Colon (tissue), 2 donors: ENCODE measurements around the gene NEK10.
A peak's percentile ranks its signal among the peaks of the same experiment; 100 is the strongest.
"Not testable (repeated sequence)": the region's sequence is repeated elsewhere in the genome, so short reads cannot be mapped to it uniquely, and the experiment has no call there.

Source experiments
- FAIRE-seq: peaks from 2 replicates; lab custom pipeline; 2012; peaks lifted over from hg19 to GRCh38; lab: Jason Lieb, UNC
- donor health status: control.
- donor health status: control.

The NEK10 gene

GRCh38 chr3:27349832-27350231 is 19.4 kb downstream of the NEK10 start:
- no peak for FAIRE-seq

DNA sequence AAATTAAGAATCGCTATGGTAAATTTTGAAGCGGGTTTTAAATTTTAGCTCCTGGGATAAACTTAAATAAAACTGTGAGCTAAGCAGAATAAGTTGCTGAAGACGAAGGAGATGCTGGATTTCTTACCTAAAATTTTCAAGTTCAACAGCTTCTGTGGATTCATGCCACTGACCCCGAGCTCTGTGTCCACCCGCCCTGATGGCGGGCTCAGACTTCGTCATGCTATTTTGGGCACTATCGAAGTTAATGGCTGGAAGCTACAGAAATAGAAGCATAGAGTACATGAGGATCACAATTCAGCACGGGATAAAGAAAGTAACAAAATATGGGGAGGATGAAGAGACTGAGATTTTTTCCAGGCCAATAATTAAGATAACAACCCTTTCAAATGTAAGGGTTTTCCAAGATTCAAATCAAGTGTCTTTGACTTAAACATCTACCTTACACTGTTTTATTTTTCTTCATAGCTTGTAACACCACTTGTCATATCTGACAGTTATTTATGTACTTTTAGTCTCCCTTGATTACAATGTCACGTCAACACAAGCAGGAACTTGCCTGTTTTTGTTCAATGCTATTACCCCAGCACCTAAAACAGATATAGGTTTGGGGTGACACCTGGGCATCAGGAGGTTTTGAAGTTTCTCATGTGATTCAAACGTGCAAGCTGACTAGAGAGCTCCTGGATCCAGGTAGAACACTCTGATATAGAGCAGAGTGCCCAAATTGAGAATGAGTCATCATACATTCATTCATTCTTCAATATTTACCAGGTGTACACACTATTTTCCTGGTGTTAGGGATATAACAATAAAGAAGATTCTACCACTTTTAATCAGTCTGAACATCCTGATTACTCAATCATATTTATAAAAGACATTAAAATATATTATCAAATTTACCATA is 23.0 kb downstream of the NEK10 start:
- FAIRE-seq: no peak

GRCh38 chr3:27345493-27345892 is 23.7 kb downstream of the NEK10 start:
- no peak for FAIRE-seq

DNA sequence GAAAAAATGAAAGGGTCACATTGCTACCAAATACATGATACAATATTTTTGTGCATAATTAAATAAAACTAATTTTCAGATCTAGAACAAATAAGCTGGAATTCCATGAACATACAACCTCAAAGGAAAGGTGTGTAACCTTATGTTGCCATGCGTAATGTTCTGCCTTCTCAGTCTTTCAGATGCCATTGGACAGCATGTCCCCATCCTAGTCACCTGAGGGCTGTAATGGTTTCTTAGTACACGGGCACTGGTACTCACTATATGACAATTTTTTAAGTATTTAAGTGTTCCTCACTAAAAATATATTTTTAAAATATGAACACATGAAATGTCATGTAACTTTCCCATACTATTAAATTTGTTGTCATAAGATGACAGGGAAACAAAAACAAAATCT is 24.1 kb downstream of the NEK10 start:
- FAIRE-seq: peak; percentile 31

- no peak for FAIRE-seq
Measured at GRCh38 chr3:27344192-27344591, 25.0 kb downstream of the NEK10 start.

GRCh38 chr3:27342267-27342666 is 26.9 kb downstream of the NEK10 start:
- no peak for FAIRE-seq

- FAIRE-seq: no peak
Measured at GRCh38 chr3:27340534-27340933, 28.6 kb downstream of the NEK10 start.

DNA sequence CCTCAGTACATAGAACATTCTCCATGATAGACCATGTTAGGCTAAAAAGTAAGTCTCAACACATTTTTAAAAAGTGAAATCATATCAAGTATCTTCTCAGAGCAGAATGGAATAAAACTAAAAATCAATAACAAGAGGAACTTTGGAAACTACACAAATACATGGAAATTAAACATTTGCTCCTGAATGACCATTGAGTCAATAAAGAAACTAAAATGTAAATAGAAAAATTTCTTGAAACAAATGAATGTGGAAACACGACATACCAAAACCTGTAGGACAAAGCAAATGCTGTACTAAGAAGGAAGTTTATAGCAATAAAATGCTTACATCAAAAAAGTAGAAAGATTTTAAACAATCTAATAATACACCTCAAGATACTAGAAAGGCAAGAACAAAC is 33.6 kb downstream of the NEK10 start:
- FAIRE-seq: no peak

DNA sequence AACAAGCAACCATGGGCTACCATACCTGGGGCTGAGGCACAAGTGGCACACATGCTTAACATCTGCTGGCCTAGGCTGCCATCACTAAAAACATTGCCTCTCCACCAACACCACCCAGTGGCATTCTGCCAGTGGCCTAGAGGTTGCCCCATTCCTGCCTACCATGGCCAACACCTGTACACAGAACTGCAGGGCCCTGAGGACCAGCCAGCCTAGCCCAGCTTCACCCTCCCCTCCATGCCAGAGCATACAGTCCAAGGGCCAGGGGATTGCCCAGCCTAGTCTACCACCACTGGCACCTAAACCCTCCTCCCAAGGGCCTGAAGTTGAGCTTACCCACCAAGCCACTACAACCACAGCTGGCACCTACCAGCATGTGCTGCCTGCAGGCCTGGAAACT is 35.3 kb downstream of the NEK10 start:
- no peak for FAIRE-seq

GRCh38 chr3:27328982-27329762 is 40.0 kb downstream of the NEK10 start:
- not testable (repeated sequence) for FAIRE-seq

DNA sequence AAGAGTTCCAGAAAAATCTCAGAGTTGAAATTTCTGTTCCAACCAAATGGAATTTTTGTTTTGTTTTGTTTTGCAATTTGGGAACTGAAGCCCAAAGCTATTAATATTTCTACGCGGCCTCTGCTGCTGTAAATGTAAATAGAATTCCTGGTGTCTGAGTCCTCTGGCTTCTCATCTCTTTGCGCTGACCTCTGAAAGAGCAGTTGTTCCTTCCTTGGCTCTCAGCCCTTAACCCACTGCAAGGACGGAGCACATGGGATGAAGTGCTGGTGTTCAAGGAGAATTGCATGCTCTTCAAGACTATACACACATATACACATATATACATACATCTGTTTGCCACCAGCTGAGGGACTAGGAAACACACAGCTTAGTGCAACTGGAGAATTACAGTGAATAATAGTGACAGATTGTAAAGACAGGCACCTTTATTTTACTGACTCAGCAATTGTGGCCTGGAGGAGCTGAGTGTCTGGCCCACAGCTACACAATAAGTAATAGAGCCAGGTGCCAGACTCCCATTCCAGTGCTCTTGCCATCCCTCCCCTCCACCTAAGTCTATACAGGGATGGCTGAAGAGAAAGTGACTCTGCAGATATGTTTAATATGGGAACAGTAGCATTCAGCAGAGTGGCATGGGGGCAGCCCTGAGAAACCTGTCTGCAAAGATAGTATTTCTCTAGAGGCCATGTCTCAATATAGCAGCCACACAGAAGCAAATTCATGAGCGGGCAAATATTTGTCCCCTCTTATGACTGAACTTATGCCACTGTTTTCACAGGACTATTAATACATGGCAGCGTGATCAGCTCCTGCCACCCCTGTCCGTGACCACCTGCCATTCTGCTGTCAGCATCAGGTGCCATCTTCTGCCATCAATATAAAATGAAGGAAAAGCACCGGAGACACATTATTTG is 42.3 kb downstream of the NEK10 start:
- no peak for FAIRE-seq

GRCh38 chr3:27326202-27326601 is 43.0 kb downstream of the NEK10 start:
- no peak for FAIRE-seq

DNA sequence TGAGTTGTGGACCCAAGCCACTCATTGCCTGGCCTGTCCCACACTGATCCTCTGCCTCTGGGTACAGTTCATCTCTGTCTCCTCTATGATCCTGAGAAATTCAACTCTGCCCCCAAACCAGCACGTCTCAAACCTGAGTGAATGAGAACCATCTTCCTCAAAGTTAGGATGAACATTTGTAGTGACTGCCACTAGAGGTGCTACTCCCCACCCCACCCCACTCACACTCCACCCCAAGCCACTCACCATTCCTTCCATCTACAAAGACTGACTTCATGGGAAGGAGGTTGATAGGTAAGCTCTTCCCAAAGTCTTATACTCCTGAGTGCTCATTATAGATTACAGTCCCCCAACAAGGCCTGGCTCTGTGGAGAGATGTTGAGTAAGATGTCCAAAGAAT is 43.8 kb downstream of the NEK10 start:
- FAIRE-seq: no peak

GRCh38 chr3:27324686-27325085 is 44.5 kb downstream of the NEK10 start:
- no peak for FAIRE-seq

- FAIRE-seq: no peak
Measured at GRCh38 chr3:27323087-27323570, 46.1 kb downstream of the NEK10 start.

DNA sequence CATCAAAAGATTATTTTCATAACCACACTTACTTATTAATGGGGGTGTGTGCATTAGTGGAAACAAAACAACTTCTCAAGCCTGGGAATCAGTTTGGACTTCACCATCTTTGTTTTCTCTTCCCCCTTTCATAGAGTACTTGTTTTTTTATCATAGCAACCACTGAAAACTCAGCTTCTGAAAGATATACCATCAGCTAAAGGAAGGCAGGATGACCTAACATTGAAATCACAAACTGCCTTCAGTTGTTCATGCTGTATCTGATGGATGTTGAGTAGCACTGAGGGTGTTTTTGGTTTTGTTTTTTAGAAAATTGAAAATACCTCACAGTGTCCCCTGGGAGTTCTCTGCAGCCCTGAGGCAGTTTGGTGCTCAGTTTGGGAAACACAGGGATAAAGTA is 46.5 kb downstream of the NEK10 start:
- no peak for FAIRE-seq

- FAIRE-seq: no peak
Measured at GRCh38 chr3:27319847-27320526, 49.2 kb downstream of the NEK10 start.

- FAIRE-seq: no peak
Measured at GRCh38 chr3:27319304-27319703, 49.9 kb downstream of the NEK10 start.

DNA sequence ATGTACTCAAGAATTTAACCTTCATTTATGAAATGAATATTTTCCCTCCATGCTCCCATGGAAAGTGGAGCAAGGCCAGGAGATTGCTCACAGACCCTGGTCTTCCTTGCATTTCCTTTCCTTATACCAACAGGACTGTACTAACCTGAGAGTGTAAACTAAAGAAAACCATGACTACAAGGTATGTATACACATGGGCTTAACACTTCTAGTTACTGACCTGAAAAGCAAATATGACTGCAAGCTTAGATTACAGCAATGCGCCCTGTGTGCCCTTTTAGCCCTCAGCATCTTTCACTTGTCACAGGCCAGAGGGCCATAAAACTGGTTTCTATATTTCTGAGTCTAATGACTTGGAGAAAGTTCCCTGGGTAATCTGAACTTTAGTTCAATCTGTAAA is 52.1 kb downstream of the NEK10 start:
- FAIRE-seq: no peak

- no peak for FAIRE-seq
Measured at GRCh38 chr3:27315003-27315402, 54.2 kb downstream of the NEK10 start.

- FAIRE-seq: peak; percentile 75
Measured at GRCh38 chr3:27312044-27312668, 57.0 kb downstream of the NEK10 start.
